M059J (cell line): ENCODE measurements around the gene TACC2. TPM values are rescaled to one million over a fixed set of nuclear protein-coding genes. Genes with fewer than 3 reads are reported as not detected.
A peak's percentile ranks its signal among the peaks of the same experiment; 100 is the strongest.
"Not testable (repeated sequence)": the region's sequence is repeated elsewhere in the genome, so short reads cannot be mapped to it uniquely, and the experiment has no call there.

Experiments
- DNase-seq: peaks from one replicate; pipeline ENCODE4 v3.0.0-alpha.2; 2012; ENCODE audit warnings: low read depth
- total RNA-seq: library from RNA; depleted of rRNA; stranded (reverse); fragments of >200 nt; shearing (Covaris generic); gene quantifications from 2 replicates; pipeline ENCODE4 v1.2.3, GENCODE V29; 2014; rRNA removed

Gene TACC2, protein sequence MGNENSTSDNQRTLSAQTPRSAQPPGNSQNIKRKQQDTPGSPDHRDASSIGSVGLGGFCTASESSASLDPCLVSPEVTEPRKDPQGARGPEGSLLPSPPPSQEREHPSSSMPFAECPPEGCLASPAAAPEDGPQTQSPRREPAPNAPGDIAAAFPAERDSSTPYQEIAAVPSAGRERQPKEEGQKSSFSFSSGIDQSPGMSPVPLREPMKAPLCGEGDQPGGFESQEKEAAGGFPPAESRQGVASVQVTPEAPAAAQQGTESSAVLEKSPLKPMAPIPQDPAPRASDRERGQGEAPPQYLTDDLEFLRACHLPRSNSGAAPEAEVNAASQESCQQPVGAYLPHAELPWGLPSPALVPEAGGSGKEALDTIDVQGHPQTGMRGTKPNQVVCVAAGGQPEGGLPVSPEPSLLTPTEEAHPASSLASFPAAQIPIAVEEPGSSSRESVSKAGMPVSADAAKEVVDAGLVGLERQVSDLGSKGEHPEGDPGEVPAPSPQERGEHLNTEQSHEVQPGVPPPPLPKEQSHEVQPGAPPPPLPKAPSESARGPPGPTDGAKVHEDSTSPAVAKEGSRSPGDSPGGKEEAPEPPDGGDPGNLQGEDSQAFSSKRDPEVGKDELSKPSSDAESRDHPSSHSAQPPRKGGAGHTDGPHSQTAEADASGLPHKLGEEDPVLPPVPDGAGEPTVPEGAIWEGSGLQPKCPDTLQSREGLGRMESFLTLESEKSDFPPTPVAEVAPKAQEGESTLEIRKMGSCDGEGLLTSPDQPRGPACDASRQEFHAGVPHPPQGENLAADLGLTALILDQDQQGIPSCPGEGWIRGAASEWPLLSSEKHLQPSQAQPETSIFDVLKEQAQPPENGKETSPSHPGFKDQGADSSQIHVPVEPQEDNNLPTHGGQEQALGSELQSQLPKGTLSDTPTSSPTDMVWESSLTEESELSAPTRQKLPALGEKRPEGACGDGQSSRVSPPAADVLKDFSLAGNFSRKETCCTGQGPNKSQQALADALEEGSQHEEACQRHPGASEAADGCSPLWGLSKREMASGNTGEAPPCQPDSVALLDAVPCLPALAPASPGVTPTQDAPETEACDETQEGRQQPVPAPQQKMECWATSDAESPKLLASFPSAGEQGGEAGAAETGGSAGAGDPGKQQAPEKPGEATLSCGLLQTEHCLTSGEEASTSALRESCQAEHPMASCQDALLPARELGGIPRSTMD (N-terminal part only)
- 2.9 and 7.8 TPM in 2 replicates for total RNA-seq

DNA sequence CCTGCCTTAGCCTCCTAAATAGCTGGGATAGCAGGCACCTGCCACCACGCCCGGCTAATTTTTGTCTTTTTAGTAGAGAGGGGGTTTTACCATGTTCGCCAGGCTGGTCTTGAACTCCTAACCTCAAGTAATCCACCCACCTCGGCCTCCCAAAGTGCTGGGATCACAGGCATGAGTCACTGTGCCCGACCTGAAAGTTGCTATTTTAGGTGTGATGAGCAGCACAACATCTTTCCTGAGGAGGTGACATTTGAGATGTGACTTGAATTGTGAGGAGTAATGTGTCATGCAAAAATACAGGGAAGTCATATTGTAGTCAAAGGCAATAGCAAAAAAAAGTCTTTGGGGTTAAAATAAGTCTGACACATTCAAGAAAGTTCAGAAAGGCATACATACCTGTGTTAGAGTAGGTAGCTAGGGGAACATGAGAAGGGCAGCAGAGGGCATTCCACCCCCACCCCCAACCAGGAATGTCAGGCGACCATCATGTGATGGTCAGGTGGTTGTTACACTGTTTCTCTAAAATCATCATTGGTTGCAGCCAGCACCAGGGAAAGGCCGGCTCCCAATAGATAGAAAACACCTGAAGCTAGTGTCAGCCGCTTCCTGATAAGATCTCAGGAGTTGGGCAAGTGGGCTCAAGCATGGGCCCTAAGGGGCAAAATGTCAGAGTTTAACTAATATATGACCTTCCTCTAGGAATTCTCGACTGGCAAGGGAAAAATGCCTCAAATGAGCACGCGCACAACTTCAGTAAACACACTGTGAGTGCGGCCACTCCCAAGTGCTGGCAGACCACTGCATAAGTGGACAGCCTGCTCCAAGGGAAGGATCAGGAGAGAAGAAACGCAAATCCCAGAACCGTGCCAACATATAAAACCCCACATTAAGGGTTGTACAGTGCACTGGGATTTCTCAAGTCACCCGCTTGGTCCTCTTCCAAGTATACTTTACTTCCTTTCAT is at the start of gene TACC2:
Gene TACC2, plus strand, starts transcription at position 803 of the 964 bp plus-strand sequence. CDS start 32,819 bp downstream, outside the sequence.
- peak; percentile 9 for DNase-seq

DNA sequence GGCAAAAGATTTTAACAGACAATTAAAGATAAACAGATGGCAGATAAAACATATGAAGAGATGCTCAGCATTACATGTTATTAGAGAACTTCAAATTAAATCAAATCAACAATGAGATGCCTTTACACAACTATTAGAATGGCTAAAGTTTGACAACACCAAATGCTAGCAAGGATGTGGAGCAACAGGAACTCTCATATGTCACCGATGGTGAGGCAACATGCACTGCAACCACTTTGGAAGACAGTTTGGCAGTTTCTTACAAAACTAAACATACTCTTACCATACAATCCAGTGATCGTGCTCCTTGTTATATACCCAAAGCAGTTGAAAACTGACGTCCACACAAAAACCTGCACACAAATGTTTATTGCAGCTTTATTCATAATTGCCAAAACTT is 47.4 kb upstream of the TACC2 start:
- DNase-seq, result no peak

DNA sequence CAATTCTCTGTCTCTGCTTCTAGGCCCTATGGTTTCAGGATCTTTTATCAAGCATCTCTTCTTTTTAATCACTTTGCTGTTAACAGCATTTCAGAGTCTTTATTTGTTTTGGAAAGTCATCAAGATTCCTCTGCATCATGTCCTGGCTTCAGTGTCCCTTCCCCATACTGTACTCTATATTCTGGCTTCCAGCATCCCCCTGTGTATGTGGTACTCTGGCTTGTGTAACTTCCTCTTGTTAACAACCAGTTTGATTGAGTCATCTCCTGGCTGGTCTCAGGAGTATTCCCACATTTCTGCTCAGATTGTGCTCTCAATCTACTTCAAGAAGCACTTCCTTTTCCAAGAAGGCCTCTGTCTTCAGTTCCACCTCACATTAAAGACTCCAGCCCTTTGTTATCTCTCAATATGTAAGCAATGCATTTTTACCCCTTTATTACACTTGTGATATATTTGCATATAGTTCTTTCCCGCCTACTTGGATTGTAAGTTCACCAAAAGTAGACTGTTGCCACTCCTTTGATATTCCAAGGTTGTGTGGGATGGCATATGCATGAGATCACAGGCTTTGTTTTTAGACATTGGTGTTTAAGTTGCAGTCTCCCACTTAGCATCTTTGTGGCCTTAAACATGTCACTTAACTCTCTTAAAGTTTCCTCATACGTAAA is 46.1 kb upstream of the TACC2 start:
- DNase-seq, result peak; percentile 70

DNA sequence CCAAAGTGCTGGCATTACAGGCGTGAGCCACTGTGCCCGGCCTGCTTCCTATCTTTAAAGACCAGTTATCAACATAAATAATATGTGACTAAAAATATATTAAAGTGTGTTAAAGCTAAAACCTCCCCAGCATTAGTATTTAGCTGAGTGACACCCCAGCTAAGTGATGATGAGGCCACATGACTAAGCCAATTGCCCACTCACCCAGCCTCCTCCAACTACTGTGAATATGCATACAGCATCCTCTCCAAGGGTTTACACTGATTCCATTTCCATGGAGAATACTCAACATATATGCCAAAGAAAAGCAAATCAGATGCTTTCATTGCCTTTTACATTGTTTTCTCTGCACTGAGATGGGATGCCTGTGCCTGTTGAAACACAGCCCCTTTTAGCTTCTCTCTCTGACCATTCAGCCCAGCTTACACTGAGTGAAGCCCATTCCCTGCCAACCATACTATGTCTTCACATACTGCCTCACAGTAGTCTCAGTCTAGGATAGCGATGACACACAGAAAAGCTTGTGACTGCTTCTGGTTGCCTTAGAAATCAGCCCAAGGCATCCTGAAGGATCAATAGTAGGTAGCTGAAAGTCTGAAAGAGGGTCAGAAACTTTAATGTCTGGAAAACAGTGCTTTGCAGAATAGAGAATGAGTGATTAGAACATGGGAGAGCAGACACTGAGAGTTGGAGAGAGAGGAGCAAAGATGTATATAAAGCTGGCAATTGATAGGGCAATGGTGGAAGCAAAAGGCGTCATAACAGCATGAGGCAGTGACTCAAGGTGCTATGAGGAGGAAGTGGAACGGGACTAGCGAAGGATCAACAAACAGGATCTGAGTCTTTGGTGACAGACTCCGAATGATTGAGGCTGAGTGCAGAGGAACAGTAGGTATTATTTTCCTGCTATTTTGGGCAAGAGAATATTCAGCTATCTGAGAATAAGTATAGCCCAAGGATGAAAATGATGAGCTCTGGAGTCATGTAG is 41.3 kb upstream of the TACC2 start:
- no peak for DNase-seq

DNA sequence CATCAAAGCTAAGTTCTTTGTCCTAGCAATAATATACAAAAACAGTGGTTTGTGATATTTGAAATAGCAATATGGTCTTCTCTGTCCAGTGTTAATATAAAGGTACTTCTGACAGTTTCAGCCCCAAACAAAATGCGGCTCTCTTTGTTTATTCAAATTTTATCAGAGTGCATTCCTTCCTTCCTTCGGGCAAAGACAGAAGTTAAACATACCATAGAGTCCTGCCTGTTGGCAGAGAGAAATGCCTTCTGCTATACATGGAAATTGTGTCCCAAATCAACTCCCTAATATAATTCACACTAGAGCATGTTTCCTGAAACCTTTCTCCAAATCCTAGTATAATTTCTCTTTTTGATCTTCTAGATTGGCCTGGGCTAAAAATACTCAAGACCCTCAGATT is 39.9 kb upstream of the TACC2 start:
- DNase-seq, result no peak

DNA sequence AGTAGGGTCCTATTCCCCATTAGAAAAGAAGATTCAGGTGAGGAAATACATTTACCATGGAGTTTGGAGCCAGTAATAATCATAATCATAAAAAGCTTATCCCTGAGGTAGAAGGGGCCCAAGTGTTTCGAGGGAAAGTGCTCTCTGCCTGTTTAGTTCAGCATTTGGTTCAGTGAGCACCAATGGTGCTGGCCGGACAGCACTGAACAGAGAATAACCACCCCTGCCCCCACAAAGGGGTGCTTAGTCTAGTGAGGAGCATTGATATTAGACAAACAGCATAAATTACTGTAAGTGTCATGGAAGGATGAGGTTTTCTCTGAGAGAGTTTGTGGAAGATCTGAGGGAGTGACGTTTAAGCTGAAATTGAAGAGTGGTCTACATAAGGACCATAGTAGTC is 39.5 kb upstream of the TACC2 start:
- DNase-seq, result no peak

DNA sequence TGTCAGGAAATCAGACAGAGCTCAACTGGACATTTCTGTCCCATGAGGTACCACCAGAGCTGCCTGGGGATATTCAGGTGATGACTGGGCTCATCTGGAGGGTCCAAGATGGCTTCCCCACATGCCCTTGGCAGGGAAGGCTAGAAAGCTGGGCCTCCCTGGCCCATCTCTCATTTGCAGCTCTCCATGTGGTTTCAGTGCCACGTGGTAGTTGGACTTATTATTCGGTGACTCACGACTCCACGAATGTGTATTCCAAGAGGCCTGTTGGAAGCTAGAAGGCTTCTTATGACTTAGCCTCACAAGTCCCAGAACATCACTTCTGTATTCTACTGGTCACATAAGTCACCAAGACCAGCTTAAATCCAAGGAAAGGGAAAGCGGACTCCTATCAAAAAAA is 36.7 kb upstream of the TACC2 start:
- DNase-seq, result peak; percentile 92

DNA sequence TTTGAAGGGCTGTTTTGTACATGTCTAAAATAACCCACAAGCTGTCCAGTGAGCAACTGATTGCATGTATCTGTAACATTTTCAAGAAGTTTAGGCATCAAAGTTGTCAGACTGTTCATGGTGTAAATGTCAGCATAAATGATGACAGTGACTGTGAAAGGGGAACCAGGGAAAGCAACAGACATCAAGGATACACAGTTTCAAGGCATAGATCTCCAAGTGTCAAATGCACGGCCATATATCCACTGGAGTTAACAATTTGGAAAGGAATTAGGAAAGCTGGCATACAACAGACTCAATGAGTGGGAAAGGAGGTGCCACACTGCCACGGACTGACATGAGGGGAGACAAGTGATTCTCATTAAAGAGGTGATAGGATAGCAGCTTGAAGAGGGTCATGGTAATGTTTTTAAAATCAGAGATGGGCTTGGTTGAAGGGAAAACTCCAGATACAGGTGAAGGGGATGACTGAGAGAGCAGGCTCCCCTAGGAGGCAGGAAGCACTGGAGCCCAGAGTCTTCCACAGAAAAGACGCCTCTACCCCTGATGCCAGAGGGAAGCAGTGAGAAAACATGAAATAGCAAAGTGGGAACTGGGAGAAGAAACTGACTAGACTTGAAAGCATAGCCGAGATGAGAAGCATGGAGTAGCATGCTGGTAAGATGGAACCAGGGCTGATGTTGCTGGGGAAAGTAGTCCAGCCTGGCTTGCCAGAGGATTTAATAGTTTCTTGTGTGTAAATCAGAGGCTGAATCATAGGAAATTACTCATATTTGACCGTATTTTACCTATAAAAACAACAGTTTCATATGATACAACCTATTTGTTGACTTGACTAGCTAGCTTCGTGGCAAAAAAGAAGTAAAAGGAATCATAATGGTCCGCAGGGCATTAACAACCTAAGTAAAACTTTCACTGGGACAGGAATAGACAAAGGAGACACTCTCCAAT is 32.6 kb upstream of the TACC2 start:
- DNase-seq, result peak; percentile 76

DNA sequence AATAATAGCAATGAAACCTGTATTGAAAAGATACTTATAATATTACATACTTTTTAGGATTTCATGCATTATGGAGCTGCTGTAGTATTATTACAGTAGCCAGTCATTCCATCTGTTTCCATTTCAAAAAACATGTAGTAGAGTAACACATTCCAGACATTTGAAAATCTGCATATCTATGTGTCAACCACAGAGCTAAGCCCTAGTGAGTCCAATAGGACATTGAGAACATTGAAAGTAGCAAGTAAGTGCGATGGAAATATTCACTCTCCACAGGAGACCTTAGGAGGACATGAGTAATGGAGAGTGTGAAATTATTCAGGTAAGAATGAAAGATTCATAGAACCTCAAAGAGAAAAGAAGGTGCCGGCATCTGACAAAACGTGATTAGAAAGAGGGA is 29.3 kb upstream of the TACC2 start:
- DNase-seq, result no peak

DNA sequence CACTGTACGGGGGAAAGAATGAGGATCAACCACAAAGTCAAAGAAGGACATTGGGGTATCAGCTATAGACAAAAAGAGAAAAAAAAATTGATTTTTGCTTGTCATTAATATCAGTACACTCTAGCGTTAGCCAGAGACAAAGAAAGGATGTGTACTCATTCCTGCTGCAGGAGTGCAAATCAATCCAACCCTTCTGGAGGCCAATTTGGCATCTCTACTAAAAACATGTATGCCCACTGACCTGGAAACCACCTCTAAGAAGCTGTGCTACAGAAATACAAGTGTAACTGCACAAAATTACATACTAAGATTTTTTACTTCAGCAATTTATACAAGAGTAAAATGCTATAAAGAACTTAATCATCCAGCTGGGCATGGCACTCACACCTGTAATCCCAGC is 27.5 kb upstream of the TACC2 start:
- DNase-seq, result no peak

DNA sequence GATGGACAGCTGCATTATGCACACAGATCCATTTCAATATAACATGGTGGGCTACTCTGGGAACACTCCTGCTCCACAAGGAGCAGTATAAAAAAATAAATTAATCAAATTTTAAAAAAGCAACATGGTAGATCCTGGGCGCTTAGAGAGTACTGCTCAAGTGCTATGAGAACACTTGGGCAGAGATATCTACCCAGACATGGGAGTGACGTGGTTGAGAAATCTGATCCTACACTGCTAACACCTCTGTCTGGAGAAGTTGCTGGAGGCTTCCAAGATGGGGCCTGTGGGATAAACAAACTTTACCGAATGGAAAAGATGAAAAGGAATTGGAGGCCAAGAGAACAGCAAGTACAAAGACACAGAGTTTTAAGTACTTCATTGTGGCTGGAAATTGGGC is 23.0 kb upstream of the TACC2 start:
- DNase-seq, result no peak

DNA sequence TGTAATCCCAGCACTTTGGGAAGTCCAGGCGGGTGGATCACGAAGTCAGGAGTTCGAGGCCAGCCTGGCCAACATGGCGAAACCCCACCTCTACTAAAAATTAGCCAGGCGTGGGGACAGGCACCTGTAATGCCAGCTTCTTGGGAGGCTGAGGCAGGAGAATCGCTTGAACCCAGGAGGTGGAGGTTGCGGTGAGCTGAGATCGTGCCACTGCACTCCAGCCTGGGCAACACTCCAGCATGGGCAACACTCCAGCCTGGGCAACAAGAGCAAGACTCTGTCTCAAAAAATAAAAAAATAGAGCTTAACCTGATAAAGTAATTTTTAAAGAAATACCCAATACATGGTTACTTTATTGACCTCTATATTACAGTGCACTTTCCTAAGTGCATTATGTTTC is 19.9 kb upstream of the TACC2 start:
- not testable (repeated sequence) for DNase-seq

DNA sequence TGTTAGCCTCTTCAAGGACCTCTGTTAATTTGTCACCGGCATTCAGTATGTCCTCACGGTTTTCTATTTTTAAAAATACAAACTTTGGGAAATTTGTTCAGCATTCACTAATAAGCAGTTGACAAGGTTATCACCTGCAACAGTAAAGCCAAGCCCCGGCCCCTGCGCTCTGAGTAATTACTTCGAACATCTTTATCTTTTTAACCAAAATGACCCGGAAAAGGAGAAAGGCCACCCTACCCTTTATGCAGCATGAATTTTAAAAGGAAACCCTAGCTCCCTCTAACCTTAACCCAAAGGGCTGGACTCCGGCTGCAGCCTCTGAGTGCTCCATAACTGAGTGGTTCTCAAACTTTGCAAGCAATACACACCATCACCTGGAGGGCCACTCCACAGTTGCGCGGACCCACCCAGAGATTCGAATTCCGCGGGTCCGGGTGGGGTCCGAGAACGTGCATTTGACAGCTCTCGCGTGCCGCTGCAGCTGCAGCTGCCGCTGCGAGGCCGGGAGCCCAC is 14.9 kb upstream of the TACC2 start:
- DNase-seq, result no peak

DNA sequence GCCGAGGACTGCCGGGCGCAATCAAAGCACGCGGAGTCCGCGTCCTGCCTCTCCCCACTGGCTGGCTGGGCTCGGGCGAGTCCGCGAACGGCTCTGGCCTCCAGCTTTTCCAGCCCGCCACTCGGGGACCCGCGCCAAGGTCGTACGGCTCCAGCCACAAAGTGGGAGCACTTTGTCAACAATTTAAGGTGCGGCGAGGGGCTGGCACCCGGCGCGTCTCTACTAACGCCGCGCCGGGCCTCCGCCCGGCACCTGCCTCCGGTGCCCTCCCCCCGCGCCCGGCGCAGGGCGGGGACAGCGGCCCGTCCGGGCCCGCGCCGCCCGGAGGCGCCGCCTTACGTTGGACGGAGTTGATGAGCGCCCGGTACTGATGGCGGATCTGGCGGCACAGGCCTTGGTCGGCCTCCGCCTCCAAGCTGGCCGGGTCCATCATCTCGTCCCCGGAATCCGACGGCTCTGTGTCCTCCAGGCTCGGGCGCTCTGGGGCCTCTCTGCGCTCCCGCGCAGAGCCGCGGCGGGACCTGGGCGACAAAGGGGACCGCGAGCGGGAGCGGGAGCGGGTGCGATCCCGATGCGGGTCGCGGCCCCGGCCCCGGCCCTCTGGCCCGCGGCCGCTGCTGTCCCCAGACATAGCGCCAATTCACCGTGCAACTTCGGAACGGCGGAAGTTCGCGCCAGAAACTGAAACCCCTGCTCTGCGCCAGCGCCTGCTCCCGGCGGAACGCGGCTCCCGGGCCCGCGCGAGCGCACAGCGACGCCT is 14.2 kb upstream of the TACC2 start, which contains the start of gene NSMCE4A:
Gene NSMCE4A, minus strand, starts transcription at position 683 of the 760 bp plus-strand sequence. Its CDS starts 52 bp downstream, at position 631.
- DNase-seq, result peak; percentile 69

DNA sequence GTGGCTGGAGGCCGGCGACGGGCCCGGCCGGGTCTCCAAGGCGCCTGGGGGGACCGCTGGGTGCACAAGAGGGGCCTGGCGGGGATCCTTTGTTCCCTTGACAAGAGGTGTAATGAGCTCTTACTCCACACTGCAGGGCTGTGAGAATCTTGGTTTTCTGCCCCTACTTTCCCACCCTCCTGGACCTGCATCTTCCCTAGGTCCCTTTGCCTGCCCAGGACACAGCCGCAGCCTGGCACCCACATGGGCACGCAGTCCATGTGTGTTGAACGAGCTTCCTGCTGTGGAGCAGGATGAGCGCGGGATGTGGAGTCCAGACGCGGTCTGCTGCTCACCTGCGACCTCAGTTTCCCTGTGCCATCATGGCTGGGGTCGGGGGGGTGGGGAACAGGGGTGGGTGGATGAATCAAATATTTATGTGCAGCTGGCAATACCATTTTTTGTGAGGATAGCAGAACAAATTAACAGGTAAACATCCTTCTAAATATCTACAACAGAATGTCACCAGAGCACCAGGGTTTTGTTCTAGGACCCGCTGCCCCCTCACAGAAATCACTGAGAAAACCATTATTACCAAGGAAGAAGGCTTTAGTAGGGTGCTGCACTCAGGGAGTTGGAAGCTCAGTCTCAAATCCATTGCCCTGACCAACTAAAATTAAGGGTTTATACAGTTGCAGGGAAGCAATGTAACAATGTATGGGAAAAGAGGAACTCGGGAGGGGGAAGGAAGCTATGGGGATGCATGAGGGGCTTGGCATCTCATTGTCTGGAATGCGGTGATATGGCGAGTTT is 13.5 kb upstream of the TACC2 start:
- no peak for DNase-seq

DNA sequence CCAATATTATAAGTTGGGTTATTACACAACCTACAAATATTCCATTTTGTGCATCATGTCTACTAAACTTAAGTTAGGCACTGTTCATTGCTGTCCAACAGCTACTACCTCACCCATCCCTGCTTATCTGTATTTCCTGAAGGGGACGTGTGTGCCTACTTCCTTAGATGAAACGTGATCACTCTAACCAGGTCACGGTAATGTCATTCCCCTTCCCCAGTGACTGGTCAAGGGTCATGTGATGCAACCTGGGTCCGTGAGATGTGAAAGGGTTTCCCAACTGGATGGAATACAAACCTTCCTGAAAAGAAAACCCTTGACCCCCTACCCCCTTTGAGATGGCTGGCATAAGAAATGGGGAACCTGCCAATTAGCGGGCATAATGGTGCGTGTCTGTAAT is 12.4 kb upstream of the TACC2 start:
- DNase-seq, result no peak
